Spleen (tissue), 7 donors: ENCODE data around the gene ERBB4.

Experiments used
- POLR2A ChIP-seq, 3 donors: fragments of 450-650 bp; IDR thresholded peaks; one replicate each; pipeline ENCODE4 v1.5.1; 2017; ENCODE audit warnings: antibody characterized with exemption in 3 of 3, mild to moderate bottlenecking in 1 of 3
- TF ChIP-seq, protein P1 (sequence below), 11 experiments: fragments of 200-600 bp in 7 of 11; fragments of 450-650 bp in 4 of 11; sonication (generic) in 4 of 11; IDR thresholded peaks in 8 of 11; conservative IDR thresholded peaks in 3 of 11; 1 replicate in 7 of 11; 2 replicates in 4 of 11; pipeline versions ENCODE4 v1.4.0 to v1.8.0; 2016 to 2021; ENCODE audit warnings: antibody characterized with exemption in 11 of 11, inconsistent platforms in 4 of 11, mild to moderate bottlenecking in 1 of 11
- donor health status: DM: no; HTN: no; CAD: no; lungs with moderate emphysema.
- donor health status: DM: no; HTN: no; CAD: no.
- donor health status: DM: no; HTN: no; CAD: no.

DNA sequence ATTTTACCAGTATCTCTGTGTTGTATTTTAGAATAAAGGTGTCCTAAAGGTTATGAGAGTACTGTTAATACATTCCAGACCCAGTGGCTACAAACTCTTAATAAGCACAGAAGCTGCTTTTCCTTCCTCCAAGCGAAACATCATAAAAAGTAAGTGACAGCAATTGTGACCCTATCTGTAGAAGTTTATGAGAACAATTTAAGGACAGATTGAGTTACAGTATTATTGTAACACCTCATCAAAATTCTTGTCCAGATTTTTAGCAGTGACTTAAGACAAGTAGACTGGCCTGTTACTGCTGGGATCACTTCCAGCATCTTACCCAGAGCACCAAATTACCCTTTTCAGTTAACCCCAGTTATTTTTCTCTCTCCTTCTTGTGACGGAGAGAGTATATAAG lies 154.6 kb downstream of the ERBB4 start:
- no peak for TF ChIP-seq POLR2A (IDR thresholded peaks at IDR 0.05)
- TF ChIP-seq, protein P1, sequence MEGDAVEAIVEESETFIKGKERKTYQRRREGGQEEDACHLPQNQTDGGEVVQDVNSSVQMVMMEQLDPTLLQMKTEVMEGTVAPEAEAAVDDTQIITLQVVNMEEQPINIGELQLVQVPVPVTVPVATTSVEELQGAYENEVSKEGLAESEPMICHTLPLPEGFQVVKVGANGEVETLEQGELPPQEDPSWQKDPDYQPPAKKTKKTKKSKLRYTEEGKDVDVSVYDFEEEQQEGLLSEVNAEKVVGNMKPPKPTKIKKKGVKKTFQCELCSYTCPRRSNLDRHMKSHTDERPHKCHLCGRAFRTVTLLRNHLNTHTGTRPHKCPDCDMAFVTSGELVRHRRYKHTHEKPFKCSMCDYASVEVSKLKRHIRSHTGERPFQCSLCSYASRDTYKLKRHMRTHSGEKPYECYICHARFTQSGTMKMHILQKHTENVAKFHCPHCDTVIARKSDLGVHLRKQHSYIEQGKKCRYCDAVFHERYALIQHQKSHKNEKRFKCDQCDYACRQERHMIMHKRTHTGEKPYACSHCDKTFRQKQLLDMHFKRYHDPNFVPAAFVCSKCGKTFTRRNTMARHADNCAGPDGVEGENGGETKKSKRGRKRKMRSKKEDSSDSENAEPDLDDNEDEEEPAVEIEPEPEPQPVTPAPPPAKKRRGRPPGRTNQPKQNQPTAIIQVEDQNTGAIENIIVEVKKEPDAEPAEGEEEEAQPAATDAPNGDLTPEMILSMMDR (IDR thresholded peaks at IDR 0.05 in 8 of 11, conservative IDR thresholded peaks at IDR 0.05 in 3 of 11) = no peak
